ENCODE measurements around the gene TOX2. TPM values are rescaled to one million over a fixed set of nuclear protein-coding genes. Genes with fewer than 3 reads are reported as not detected.

TOX2 gene
- total and polyA plus RNA-seq, 2 donors: 14.5 to 75.8 TPM

- Histone ChIP-seq H3K4me3 (ENCODE audit: low read length in 2 of 2) (no peak overlapping the region), H3K36me3 (ENCODE audit: control insufficient read depth in 2 of 2, insufficient read depth in 2 of 2, low read length in 1 of 2) (peaks cover 0 to 2% of the 10 kb centered on the region in 2 donors), H3K27me3 (ENCODE audit: control insufficient read depth in 2 of 2, insufficient read depth in 1 of 2, low read length in 1 of 2) (no peaks in the 10 kb centered on the region), H3K9me3 (ENCODE audit: control insufficient read depth in 2 of 2, insufficient read depth in 1 of 2, low read length in 1 of 2) (peaks cover 0 to 6% of the 10 kb centered on the region in 2 donors), H3K27ac (ENCODE audit: low read depth in 1 of 2, low read length in 1 of 2) (no peak overlapping the region), H3K4me1 (ENCODE audit: control insufficient read depth in 2 of 2, insufficient read depth in 2 of 2, low read length in 2 of 2) (peaks cover 0 to 10% of the 10 kb centered on the region in 2 donors)
- DNase-seq (ENCODE audit: low read depth in 6 of 9, low spot score in 9 of 9): no peak
- 96% methylated on average over 1 of the region's 1 CpG for WGBS
Measured at GRCh38 chr20:43988867-43989266, 74.2 kb downstream of the TOX2 start.

- Histone ChIP-seq H3K4me3 (ENCODE audit: low read length in 2 of 2) (no peak overlapping the region), H3K36me3 (ENCODE audit: control insufficient read depth in 2 of 2, insufficient read depth in 2 of 2, low read length in 1 of 2) (no peaks in the 10 kb centered on the region), H3K4me1 (ENCODE audit: control insufficient read depth in 2 of 2, insufficient read depth in 2 of 2, low read length in 2 of 2) (peaks cover 0 to 5% of the 10 kb centered on the region in 2 donors), H3K27me3 (ENCODE audit: control insufficient read depth in 2 of 2, insufficient read depth in 1 of 2, low read length in 1 of 2) (no peaks in the 10 kb centered on the region), H3K9me3 (ENCODE audit: control insufficient read depth in 2 of 2, insufficient read depth in 1 of 2, low read length in 1 of 2) (peaks cover 0 to 6% of the 10 kb centered on the region in 2 donors), H3K27ac (ENCODE audit: low read depth in 1 of 2, low read length in 1 of 2) (no peak overlapping the region)
- DNase-seq (ENCODE audit: low read depth in 6 of 9, low spot score in 9 of 9): no peak
- 94% methylated on average over 5 of the region's 5 CpGs for WGBS
Measured at GRCh38 chr20:43991261-43991660, 76.6 kb downstream of the TOX2 start.

GRCh38 chr20:43991982-43992381 is 77.3 kb downstream of the TOX2 start:
- 85% methylated on average over 11 of the region's 11 CpGs for WGBS
- no peak for DNase-seq (ENCODE audit: low read depth in 6 of 9, low spot score in 9 of 9)
- no peaks in the 10 kb centered on the region for H3K27me3 ChIP-seq (ENCODE audit: control insufficient read depth in 2 of 2, insufficient read depth in 1 of 2, low read length in 1 of 2)

GRCh38 chr20:43992885-43993284 is 78.2 kb downstream of the TOX2 start:
- no peak for DNase-seq (ENCODE audit: low read depth in 6 of 9, low spot score in 9 of 9)
- H3K27ac ChIP-seq (ENCODE audit: low read depth in 1 of 2, low read length in 1 of 2): no peak overlapping the region
- 93% methylated on average over 10 of the region's 10 CpGs for WGBS
- H3K4me3 ChIP-seq (ENCODE audit: low read length in 2 of 2): no peak overlapping the region
- no peaks in the 10 kb centered on the region for H3K36me3 ChIP-seq (ENCODE audit: control insufficient read depth in 2 of 2, insufficient read depth in 2 of 2, low read length in 1 of 2)
- peaks cover 0 to 6% of the 10 kb centered on the region in 2 donors for H3K9me3 ChIP-seq (ENCODE audit: control insufficient read depth in 2 of 2, insufficient read depth in 1 of 2, low read length in 1 of 2)
- H3K4me1 ChIP-seq (ENCODE audit: control insufficient read depth in 2 of 2, insufficient read depth in 2 of 2, low read length in 2 of 2): peaks cover 0 to 5% of the 10 kb centered on the region in 2 donors
- no peaks in the 10 kb centered on the region for H3K27me3 ChIP-seq (ENCODE audit: control insufficient read depth in 2 of 2, insufficient read depth in 1 of 2, low read length in 1 of 2)

More at GRCh38 chr20:43991982-43992381, 77.3 kb downstream of the TOX2 start:
- no peak overlapping the region for H3K27ac ChIP-seq (ENCODE audit: low read depth in 1 of 2, low read length in 1 of 2)
- H3K36me3 ChIP-seq (ENCODE audit: control insufficient read depth in 2 of 2, insufficient read depth in 2 of 2, low read length in 1 of 2): no peaks in the 10 kb centered on the region
- peaks cover 0 to 5% of the 10 kb centered on the region in 2 donors for H3K4me1 ChIP-seq (ENCODE audit: control insufficient read depth in 2 of 2, insufficient read depth in 2 of 2, low read length in 2 of 2)
- no peak overlapping the region for H3K4me3 ChIP-seq (ENCODE audit: low read length in 2 of 2)
- peaks cover 0 to 6% of the 10 kb centered on the region in 2 donors for H3K9me3 ChIP-seq (ENCODE audit: control insufficient read depth in 2 of 2, insufficient read depth in 1 of 2, low read length in 1 of 2)

- Histone ChIP-seq H3K4me3 (ENCODE audit: low read length in 2 of 2) (no peak overlapping the region), H3K36me3 (ENCODE audit: control insufficient read depth in 2 of 2, insufficient read depth in 2 of 2, low read length in 1 of 2) (no peaks in the 10 kb centered on the region), H3K4me1 (ENCODE audit: control insufficient read depth in 2 of 2, insufficient read depth in 2 of 2, low read length in 2 of 2) (no peaks in the 10 kb centered on the region), H3K27ac (ENCODE audit: low read depth in 1 of 2, low read length in 1 of 2) (no peak overlapping the region), H3K9me3 (ENCODE audit: control insufficient read depth in 2 of 2, insufficient read depth in 1 of 2, low read length in 1 of 2) (peaks cover 0 to 6% of the 10 kb centered on the region in 2 donors), H3K27me3 (ENCODE audit: control insufficient read depth in 2 of 2, insufficient read depth in 1 of 2, low read length in 1 of 2) (no peaks in the 10 kb centered on the region)
- DNase-seq (ENCODE audit: low read depth in 6 of 9, low spot score in 9 of 9): no peak
- WGBS: 82% methylated on average over 4 of the region's 4 CpGs
Measured at GRCh38 chr20:43993560-43993959, 78.9 kb downstream of the TOX2 start.

GRCh38 chr20:43994486-43995100 is 79.9 kb downstream of the TOX2 start:
- DNase-seq (ENCODE audit: low read depth in 6 of 9, low spot score in 9 of 9): no peak

GRCh38 chr20:43995645-43996044 is 81.0 kb downstream of the TOX2 start:
- no peak for DNase-seq (ENCODE audit: low read depth in 6 of 9, low spot score in 9 of 9)
- Histone ChIP-seq H3K4me3 (ENCODE audit: low read length in 2 of 2) (no peak overlapping the region), H3K27ac (ENCODE audit: low read depth in 1 of 2, low read length in 1 of 2) (no peak overlapping the region), H3K27me3 (ENCODE audit: control insufficient read depth in 2 of 2, insufficient read depth in 1 of 2, low read length in 1 of 2) (peaks cover 0 to 4% of the 10 kb centered on the region in 2 donors), H3K9me3 (ENCODE audit: control insufficient read depth in 2 of 2, insufficient read depth in 1 of 2, low read length in 1 of 2) (no peaks in the 10 kb centered on the region), H3K36me3 (ENCODE audit: control insufficient read depth in 2 of 2, insufficient read depth in 2 of 2, low read length in 1 of 2) (peaks cover 0 to 4% of the 10 kb centered on the region in 2 donors), H3K4me1 (ENCODE audit: control insufficient read depth in 2 of 2, insufficient read depth in 2 of 2, low read length in 2 of 2) (no peaks in the 10 kb centered on the region)

More at GRCh38 chr20:43994486-43995100, 79.9 kb downstream of the TOX2 start:
- no peaks in the 10 kb centered on the region for H3K36me3 ChIP-seq (ENCODE audit: control insufficient read depth in 2 of 2, insufficient read depth in 2 of 2, low read length in 1 of 2)
- H3K4me3 ChIP-seq (ENCODE audit: low read length in 2 of 2): no peak overlapping the region
- 92% methylated on average over 11 of the region's 11 CpGs for WGBS
- H3K9me3 ChIP-seq (ENCODE audit: control insufficient read depth in 2 of 2, insufficient read depth in 1 of 2, low read length in 1 of 2): no peaks in the 10 kb centered on the region
- H3K27ac ChIP-seq (ENCODE audit: low read depth in 1 of 2, low read length in 1 of 2): no peak overlapping the region
- H3K4me1 ChIP-seq (ENCODE audit: control insufficient read depth in 2 of 2, insufficient read depth in 2 of 2, low read length in 2 of 2): no peaks in the 10 kb centered on the region
- H3K27me3 ChIP-seq (ENCODE audit: control insufficient read depth in 2 of 2, insufficient read depth in 1 of 2, low read length in 1 of 2): no peaks in the 10 kb centered on the region

GRCh38 chr20:43996240-43996930 is 81.7 kb downstream of the TOX2 start:
- no peak for DNase-seq (ENCODE audit: low read depth in 6 of 9, low spot score in 9 of 9)
- Histone ChIP-seq H3K27me3 (ENCODE audit: control insufficient read depth in 2 of 2, insufficient read depth in 1 of 2, low read length in 1 of 2) (peaks cover 3 to 4% of the 10 kb centered on the region in 2 donors), H3K9me3 (ENCODE audit: control insufficient read depth in 2 of 2, insufficient read depth in 1 of 2, low read length in 1 of 2) (no peaks in the 10 kb centered on the region), H3K36me3 (ENCODE audit: control insufficient read depth in 2 of 2, insufficient read depth in 2 of 2, low read length in 1 of 2) (peaks cover 0 to 4% of the 10 kb centered on the region in 2 donors), H3K4me3 (ENCODE audit: low read length in 2 of 2) (no peak overlapping the region), H3K4me1 (ENCODE audit: control insufficient read depth in 2 of 2, insufficient read depth in 2 of 2, low read length in 2 of 2) (no peaks in the 10 kb centered on the region), H3K27ac (ENCODE audit: low read depth in 1 of 2, low read length in 1 of 2) (no peak overlapping the region)
- WGBS: 85% methylated on average over 7 of the region's 7 CpGs

GRCh38 chr20:43999848-44000247 is 85.2 kb downstream of the TOX2 start:
- no peak for DNase-seq (ENCODE audit: low read depth in 6 of 9, low spot score in 9 of 9)
- peaks cover 3 to 4% of the 10 kb centered on the region in 2 donors for H3K27me3 ChIP-seq (ENCODE audit: control insufficient read depth in 2 of 2, insufficient read depth in 1 of 2, low read length in 1 of 2)

More at GRCh38 chr20:43999848-44000247, 85.2 kb downstream of the TOX2 start:
- Histone ChIP-seq H3K4me1 (ENCODE audit: control insufficient read depth in 2 of 2, insufficient read depth in 2 of 2, low read length in 2 of 2) (peaks cover 3 to 12% of the 10 kb centered on the region in 2 donors), H3K27ac (ENCODE audit: low read depth in 1 of 2, low read length in 1 of 2) (no peak overlapping the region), H3K36me3 (ENCODE audit: control insufficient read depth in 2 of 2, insufficient read depth in 2 of 2, low read length in 1 of 2) (peaks cover 0 to 4% of the 10 kb centered on the region in 2 donors), H3K4me3 (ENCODE audit: low read length in 2 of 2) (no peak overlapping the region), H3K9me3 (ENCODE audit: control insufficient read depth in 2 of 2, insufficient read depth in 1 of 2, low read length in 1 of 2) (no peaks in the 10 kb centered on the region)
- 69% methylated on average over 4 of the region's 4 CpGs for WGBS
